Right lobe of liver (tissue), 4 donors: Measurements from ENCODE around the gene TM2D1.
"Not testable (repeated sequence)": the region's sequence is repeated elsewhere in the genome, so short reads cannot be mapped to it uniquely, and the experiment has no call there.

Source experiments
- CTCF ChIP-seq, 4 donors: fragments of 200-600 bp in 3 of 4; fragments of 450-650 bp in 1 of 4; IDR thresholded peaks; one replicate each; pipeline versions ENCODE4 v1.5.1 to v1.8.0; 2016 to 2022; ENCODE audit warnings: antibody characterized with exemption in 4 of 4, mild to moderate bottlenecking in 2 of 4
- POLR2A ChIP-seq: fragments of 450-650 bp; IDR thresholded peaks from one replicate; pipeline ENCODE4 v1.6.1; 2017; ENCODE audit warnings: antibody characterized with exemption, mild to moderate bottlenecking
- donor health status: DM: no; HTN: no; CAD: no.
- donor health status: DM: no; HTN: no; CAD: no.
- donor health status: DM: no; HTN: yes; CAD: no.

- TF ChIP-seq CTCF (IDR thresholded peaks at IDR 0.05); POLR2A: not testable (repeated sequence)
These were observed 5.8 kb downstream of the TM2D1 start for GRCh38 chr1:61718996-61719663.
